DOHH2 (cell line): ENCODE results near the gene SLC7A14.

ENCODE experiments used
- H3F3A ChIP-seq: fragments of 200-600 bp; sonication (generic), shearing (Covaris generic); 2 replicates; pipeline ENCODE4 v1.6.0; 2016; ENCODE audit warnings: antibody characterized with exemption, mild to moderate bottlenecking; ENCODE audit not compliant: control insufficient read depth, insufficient read depth
- H3K27ac ChIP-seq: fragments of 200-600 bp; sonication (generic); 2 replicates; pipeline ENCODE4 v1.5.1; 2014; ENCODE audit warnings: low read depth, mild to moderate bottlenecking, low read length, moderate library complexity
- H3K27me3 ChIP-seq: fragments of 200-600 bp; sonication (generic); 2 replicates; pipeline ENCODE4 v1.6.1; 2014; ENCODE audit warnings: mild to moderate bottlenecking, low read length, mixed read lengths; ENCODE audit not compliant: control insufficient read depth
- H3K36me3 ChIP-seq: fragments of 200-600 bp; sonication (generic); 2 replicates; pipeline ENCODE4 v1.6.1; 2014; ENCODE audit warnings: mild to moderate bottlenecking, low read length, moderate library complexity, mixed read lengths; ENCODE audit not compliant: control insufficient read depth
- H3K4me1 ChIP-seq: fragments of 200-600 bp; sonication (generic); 2 replicates; pipeline ENCODE4 v1.6.1; 2014; ENCODE audit warnings: mild to moderate bottlenecking, low read length, mixed read lengths; ENCODE audit not compliant: control insufficient read depth
- H3K4me2 ChIP-seq: fragments of 200-600 bp; sonication (generic); 2 replicates; pipeline ENCODE4 v1.6.0; 2014; ENCODE audit warnings: mild to moderate bottlenecking, low read length, moderate library complexity
- H3K4me3 ChIP-seq: fragments of 200-600 bp; sonication (generic); 2 replicates; pipeline ENCODE4 v1.5.1; 2014; ENCODE audit warnings: mild to moderate bottlenecking, low read length, mixed read lengths
- H3K79me2 ChIP-seq: fragments of 200-600 bp; sonication (generic); 2 replicates; pipeline ENCODE4 v1.6.1; 2014; ENCODE audit warnings: mild to moderate bottlenecking, low read length, mixed read lengths; ENCODE audit not compliant: control insufficient read depth
- H3K9me2 ChIP-seq: fragments of 200-600 bp; sonication (generic); replicated peaks from 2 replicates; pipeline ENCODE4 v1.6.1; 2014; ENCODE audit warnings: mild to moderate bottlenecking, low read length, mixed read lengths; ENCODE audit not compliant: control insufficient read depth
- H3K9me3 ChIP-seq: fragments of 200-600 bp; sonication (generic); 2 replicates; pipeline ENCODE4 v1.6.1; 2014; ENCODE audit warnings: antibody characterized with exemption, low read length, mixed read lengths; ENCODE audit not compliant: control insufficient read depth, insufficient read depth
- H4K20me1 ChIP-seq: fragments of 200-600 bp; sonication (generic); 2 replicates; pipeline ENCODE4 v1.6.0; 2014; ENCODE audit warnings: low read depth, mild to moderate bottlenecking, antibody characterized with exemption, low read length, moderate library complexity; ENCODE audit not compliant: control insufficient read depth, insufficient read depth
- CTCF ChIP-seq: fragments of 200-600 bp; sonication (generic); IDR thresholded peaks from one replicate; pipeline ENCODE4 v1.5.1; 2014; ENCODE audit warnings: antibody characterized with exemption, mild to moderate bottlenecking, low read depth, low read length; ENCODE audit not compliant: poor library complexity, severe bottlenecking
- EZH2phosphoT487 ChIP-seq: fragments of 200-600 bp; sonication (generic); IDR thresholded peaks from 2 replicates; pipeline ENCODE4 v1.6.1; 2017; ENCODE audit warnings: borderline replicate concordance, mild to moderate bottlenecking, antibody characterized with exemption, low read length, moderate library complexity, mixed read lengths

Gene SLC7A14

GRCh38 chr3:170420307-170420821 is 165.5 kb downstream of the SLC7A14 start:
- H3K79me2 ChIP-seq = no peaks in the 10 kb centered on the region
- no peaks in the 10 kb centered on the region for H3K36me3 ChIP-seq
- no peaks in the 10 kb centered on the region for H4K20me1 ChIP-seq
- no peaks in the 10 kb centered on the region for H3K27me3 ChIP-seq
- H3K27ac ChIP-seq = no peak overlapping the region
- TF ChIP-seq EZH2phosphoT487 (no peak), CTCF (no peak)
- no peaks in the 10 kb centered on the region for H3F3A ChIP-seq
- H3K9me3 ChIP-seq = no peaks in the 10 kb centered on the region
- no peak overlapping the region for H3K4me2 ChIP-seq
- H3K4me3 ChIP-seq = no peak overlapping the region
- H3K4me1 ChIP-seq = no peaks in the 10 kb centered on the region
- no peaks in the 10 kb centered on the region for H3K9me2 ChIP-seq

DNA sequence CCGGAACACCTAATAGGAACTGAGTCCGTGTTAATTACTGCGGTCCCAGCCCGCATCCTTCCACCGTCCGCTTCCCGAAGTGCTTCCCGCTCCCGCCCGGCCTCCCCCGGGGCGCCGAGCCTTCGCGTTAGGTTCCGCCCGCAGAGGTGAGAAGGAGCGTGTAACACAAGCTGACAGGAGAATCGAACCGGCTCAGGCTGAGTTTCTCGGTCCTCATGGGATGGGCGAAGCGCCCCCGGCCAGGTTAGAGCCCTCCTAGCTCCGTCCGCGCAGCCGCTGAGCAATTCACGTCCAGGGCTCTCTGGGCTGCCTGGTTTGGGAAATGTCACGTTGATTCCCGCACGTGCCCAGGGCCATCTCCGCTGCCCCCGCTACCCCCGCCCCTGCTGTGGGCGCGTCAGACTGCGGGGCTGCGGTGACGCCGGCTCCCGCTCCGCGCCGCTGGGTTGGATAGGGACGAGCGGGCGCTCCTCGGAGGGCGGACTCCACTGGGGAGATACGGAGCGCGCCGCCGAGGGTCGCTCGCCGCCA is 166.3 kb downstream of the SLC7A14 start:
- Histone ChIP-seq H3K4me2 (no peak overlapping the region), H3K27me3 (no peaks in the 10 kb centered on the region), H3K9me3 (no peaks in the 10 kb centered on the region), H3K36me3 (no peaks in the 10 kb centered on the region), H3K4me3 (no peak overlapping the region), H3F3A (no peaks in the 10 kb centered on the region), H3K4me1 (no peaks in the 10 kb centered on the region), H3K79me2 (no peaks in the 10 kb centered on the region), H3K27ac (no peak overlapping the region), H3K9me2 (no peaks in the 10 kb centered on the region), H4K20me1 (no peaks in the 10 kb centered on the region)
- no peak for TF ChIP-seq CTCF
- no peak for TF ChIP-seq EZH2phosphoT487

DNA sequence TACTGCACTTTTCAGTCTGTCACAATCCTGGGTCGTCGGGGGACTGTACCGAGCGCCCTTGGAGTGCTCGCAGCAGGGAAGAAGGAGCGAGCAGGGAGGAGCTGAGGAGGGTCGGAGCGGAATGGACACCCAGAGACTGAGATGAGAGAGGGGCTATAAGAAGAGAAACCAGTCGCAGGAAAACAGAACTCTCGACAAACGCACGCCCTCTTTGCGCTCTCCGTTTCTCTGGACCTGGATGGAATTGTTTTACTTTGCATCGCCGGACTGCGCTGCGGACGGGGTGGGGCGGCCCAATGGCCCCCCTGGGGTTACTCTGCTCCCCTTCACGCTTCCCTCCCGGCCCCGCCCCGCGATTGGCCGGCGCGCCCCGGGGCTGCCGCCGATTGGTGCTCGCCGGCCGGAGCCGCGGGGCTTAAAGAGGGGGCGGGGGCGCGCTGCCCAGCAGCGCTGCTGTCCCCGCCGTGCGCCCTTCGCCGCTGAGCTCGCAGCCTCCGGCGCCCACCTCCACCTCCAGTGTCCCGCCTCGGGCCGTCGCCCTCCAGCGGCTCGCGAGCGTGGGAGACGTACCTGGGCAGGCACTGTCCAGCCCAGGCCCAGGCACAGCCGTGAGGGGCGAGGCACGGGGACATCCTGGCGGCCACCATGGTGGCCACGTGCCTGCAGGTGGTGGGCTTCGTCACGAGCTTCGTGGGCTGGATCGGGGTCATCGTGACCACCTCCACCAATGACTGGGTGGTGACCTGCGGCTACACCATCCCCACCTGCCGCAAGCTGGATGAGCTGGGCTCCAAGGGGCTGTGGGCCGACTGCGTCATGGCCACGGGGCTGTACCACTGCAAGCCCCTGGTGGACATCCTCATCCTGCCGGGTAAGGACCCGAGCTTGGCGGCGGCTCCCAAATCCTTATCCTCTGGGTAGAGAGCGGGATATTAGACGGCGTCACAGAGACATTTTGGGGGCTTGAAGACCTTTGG is 167.2 kb downstream of the SLC7A14 start, which contains the start of gene CLDN11:
TSS of gene CLDN11 (plus strand) at position 447 of the 977 bp plus-strand sequence. CDS start at position 646, 199 bp downstream.
- Histone ChIP-seq H4K20me1 (no peaks in the 10 kb centered on the region), H3K4me3 (no peak within 1 kb of the TSS), H3K79me2 (no peaks in the 10 kb centered on the region), H3K27ac (no peak within 1 kb of the TSS), H3K4me2 (peak within 1 kb of the TSS; percentile 21), H3K36me3 (no peaks in the 10 kb centered on the region), H3F3A (no peaks in the 10 kb centered on the region), H3K9me3 (no peaks in the 10 kb centered on the region), H3K4me1 (no peaks in the 10 kb centered on the region), H3K9me2 (no peaks in the 10 kb centered on the region), H3K27me3 (no peaks in the 10 kb centered on the region)
- no peak for TF ChIP-seq EZH2phosphoT487
- no peak for TF ChIP-seq CTCF
